IMR-90 (cell line): Measurements from ENCODE around the gene ITK. TPM values are rescaled to one million over a fixed set of nuclear protein-coding genes. Genes with fewer than 3 reads are reported as not detected.

Source experiments
- ATAC-seq: fragments of 200-7000 bp; cut with Tn5 transposase; 2 replicates; pipeline ENCODE4 v1.9.1; 2020; ENCODE audit warnings: low read depth, mild to moderate bottlenecking, moderate library complexity
- BruUV-seq: library from RNA; stranded (reverse); fragments of 400-500 nt; replicated peaks from 2 replicates; lab custom pipeline; 2021; lab: Mats Ljungman, UMichigan
- CTCF ChIA-PET: fragments of 300-600 bp; formaldehyde crosslinking; extraction: SDS; loops from one replicate; lab custom pipeline; 2021; ENCODE audit warnings: antibody characterized with exemption; lab: Yijun Ruan, JAX
- POLR2A ChIA-PET: fragments of 300-600 bp; sonication (Branson Sonifier 250); formaldehyde crosslinking; loops from one replicate; lab custom pipeline; 2022; ENCODE audit warnings: antibody characterized with exemption; ENCODE audit not compliant: unreplicated experiment; lab: Charles Lee
- DNase-seq: peaks from one replicate; pipeline ENCODE4 v3.0.0; 2013
- H2AFZ ChIP-seq: replicated peaks from 2 replicates; pipeline ENCODE3; 2013; ENCODE audit warnings: low read length, mild to moderate bottlenecking; ENCODE audit not compliant: poor library complexity
- H2AK5ac ChIP-seq: 2 replicates; pipeline ENCODE4 v1.6.1; 2013; ENCODE audit warnings: low read depth, low read length, inconsistent platforms
- H2AK9ac ChIP-seq: replicated peaks from 2 replicates; pipeline ENCODE3; 2013; ENCODE audit warnings: mild to moderate bottlenecking, low read depth, low read length, moderate library complexity; ENCODE audit not compliant: poor library complexity
- H2BK120ac ChIP-seq: 2 replicates; pipeline ENCODE4 v1.6.1; 2013; ENCODE audit warnings: low read depth, low read length, inconsistent platforms
- H2BK15ac ChIP-seq: 3 replicates; pipeline ENCODE4 v1.6.1; 2013; ENCODE audit warnings: low read depth, low read length, inconsistent platforms
- H2BK20ac ChIP-seq: 2 replicates; pipeline ENCODE4 v1.6.1; 2013; ENCODE audit warnings: low read depth, mild to moderate bottlenecking, inconsistent platforms, low read length, moderate library complexity
- H2BK5ac ChIP-seq: 2 replicates; pipeline ENCODE4 v1.6.1; 2013; ENCODE audit warnings: mild to moderate bottlenecking, low read depth, low read length, inconsistent platforms; ENCODE audit not compliant: poor library complexity, severe bottlenecking
- H3K14ac ChIP-seq: replicated peaks from 2 replicates; pipeline ENCODE4 v1.6.1; 2013; ENCODE audit warnings: low read depth, low read length, inconsistent platforms
- H3K18ac ChIP-seq: 2 replicates; pipeline ENCODE4 v1.6.1; 2013; ENCODE audit warnings: low read depth, low read length, control low read depth
- H3K23ac ChIP-seq: 2 replicates; pipeline ENCODE4 v1.6.1; 2013; ENCODE audit warnings: low read depth, low read length, inconsistent platforms
- H3K27ac ChIP-seq: 2 replicates; pipeline ENCODE4 v1.5.1; 2013; ENCODE audit warnings: mild to moderate bottlenecking, control low read depth, low read length; ENCODE audit not compliant: insufficient read depth
- H3K27me3 ChIP-seq: 2 replicates; pipeline ENCODE4 v1.6.1; 2013; ENCODE audit warnings: low read length; ENCODE audit not compliant: control insufficient read depth, insufficient read depth
- H3K36me3 ChIP-seq: 2 replicates; pipeline ENCODE4 v1.6.1; 2013; ENCODE audit warnings: low read length, mixed read lengths; ENCODE audit not compliant: control insufficient read depth, insufficient read depth
- H3K4ac ChIP-seq: 2 replicates; pipeline ENCODE4 v1.6.1; 2013; ENCODE audit warnings: low read depth, low read length, inconsistent platforms
- H3K4me1 ChIP-seq: 2 replicates; pipeline ENCODE4 v1.6.1; 2013; ENCODE audit warnings: low read length, mixed read lengths; ENCODE audit not compliant: control insufficient read depth, insufficient read depth
- H3K4me2 ChIP-seq: 2 replicates; pipeline ENCODE4 v1.6.1; 2013; ENCODE audit warnings: low read depth, mild to moderate bottlenecking, control low read depth, low read length, moderate library complexity
- H3K4me3 ChIP-seq: 2 replicates; pipeline ENCODE4 v1.5.1; 2013; ENCODE audit warnings: low read depth, mild to moderate bottlenecking, control low read depth, low read length, moderate library complexity; ENCODE audit not compliant: insufficient read depth
- H3K56ac ChIP-seq: 2 replicates; pipeline ENCODE4 v1.6.1; 2013; ENCODE audit warnings: low read length, inconsistent platforms; ENCODE audit not compliant: insufficient read depth; ENCODE audit errors: extremely low read depth
- H3K79me1 ChIP-seq, 2 experiments: 2 replicates each; pipeline ENCODE4 v1.6.1; 2013; ENCODE audit warnings: low read length in 2 of 2, inconsistent platforms in 1 of 2, low read depth in 1 of 2
- H3K9ac ChIP-seq: 2 replicates; pipeline ENCODE4 v1.6.1; 2013; ENCODE audit warnings: low read depth, low read length, control low read depth
- H3K9me1 ChIP-seq: 2 replicates; pipeline ENCODE4 v1.6.1; 2013; ENCODE audit warnings: low read length, inconsistent platforms; ENCODE audit not compliant: insufficient read depth
- H3K9me3 ChIP-seq: 2 replicates; pipeline ENCODE4 v1.6.1; 2013; ENCODE audit warnings: low read length; ENCODE audit not compliant: control insufficient read depth, insufficient read depth
- H4K20me1 ChIP-seq: 2 replicates; pipeline ENCODE4 v1.6.1; 2013; ENCODE audit warnings: low read length, inconsistent platforms; ENCODE audit not compliant: insufficient read depth
- H4K5ac ChIP-seq: 2 replicates; pipeline ENCODE4 v1.6.1; 2013; ENCODE audit warnings: mild to moderate bottlenecking, low read depth, low read length, control low read depth
- H4K8ac ChIP-seq, 2 experiments: 2 replicates each; pipeline ENCODE4 v1.6.1; 2013; ENCODE audit warnings: low read depth in 2 of 2, low read length in 2 of 2, control low read depth in 1 of 2, inconsistent platforms in 1 of 2
- H4K91ac ChIP-seq: 2 replicates; pipeline ENCODE4 v1.6.1; 2013; ENCODE audit warnings: low read depth, low read length, inconsistent platforms; ENCODE audit not compliant: insufficient read depth
- BHLHE40 ChIP-seq: fragments of 150-350 bp; IDR thresholded peaks from 2 replicates; pipeline ENCODE4 v1.6.1; 2016; ENCODE audit warnings: mild to moderate bottlenecking, low read depth, low read length
- CEBPB ChIP-seq: IDR thresholded peaks from 2 replicates; pipeline ENCODE4 v1.6.1; 2012; ENCODE audit warnings: low read depth, low read length, improper control_type of control experiment
- CHD1 ChIP-seq: IDR thresholded peaks from 2 replicates; pipeline ENCODE4 v1.6.1; 2012; ENCODE audit warnings: low read depth, low read length, improper control_type of control experiment
- MAFK ChIP-seq: IDR thresholded peaks from 2 replicates; pipeline ENCODE4 v1.6.1; 2012; ENCODE audit warnings: low read depth, low read length, improper control_type of control experiment
- RAD21 ChIP-seq: IDR thresholded peaks from 2 replicates; pipeline ENCODE4 v1.6.1; 2012; ENCODE audit warnings: low read length, improper control_type of control experiment
- RCOR1 ChIP-seq: IDR thresholded peaks from 2 replicates; pipeline ENCODE4 v1.6.1; 2012; ENCODE audit warnings: mild to moderate bottlenecking, low read length, improper control_type of control experiment; ENCODE audit not compliant: insufficient replicate concordance
- RFX5 ChIP-seq: IDR thresholded peaks from 2 replicates; pipeline ENCODE4 v1.8.0; 2012; ENCODE audit warnings: low read depth, mild to moderate bottlenecking, low read length, moderate library complexity
- SMC3 ChIP-seq: fragments of 150-350 bp; IDR thresholded peaks from 2 replicates; pipeline ENCODE4 v1.6.1; 2016; ENCODE audit warnings: low read depth, mild to moderate bottlenecking, antibody characterized with exemption, low read length, moderate library complexity
- WGBS, 2 experiments: methylation state at CpG; one replicate each; pipeline versions ENCODE4 v1.1.5 to v1.1.7; 2013; ENCODE audit warnings: missing lambda C conversion rate in 2 of 2; ENCODE audit not compliant: insufficient read length in 1 of 2; ENCODE audit errors: extremely low coverage in 2 of 2; 5-methylcytosine and 5-hydroxymethylcytosine counted together
- dilution Hi-C: fragments of 300-500 bp; cut with HindIII; formaldehyde crosslinking; loops from one replicate; pipeline ENCODE4 v1.14.3; 2018; ENCODE audit warnings: low sequenced_read_pairs; ENCODE audit not compliant: unreplicated experiment
- in situ Hi-C: fragments of 300-500 bp; cut with MboI; formaldehyde crosslinking; loops from 3 replicates; pipeline ENCODE4 v1.14.3; 2019; ENCODE audit warnings: low sequenced_read_pairs, inconsistent platforms, mixed read lengths
- intact Hi-C: fragments of 100-400 bp; cut with micrococcal nuclease; formaldehyde crosslinking; loops from 2 replicates; pipeline ENCODE4 v1.10.0; 2022
- polyA plus RNA-seq, 3 experiments: library from polyadenylated mRNA; depleted of rRNA; stranded (reverse); fragments of >200 nt; gene quantifications; 2 replicates each; pipeline ENCODE4 v1.2.3, GENCODE V29; 2012; ENCODE audit warnings: low replicate concordance in 1 of 3
- total RNA-seq: library from RNA; depleted of rRNA; stranded (reverse); fragments of >200 nt; gene quantifications from 2 replicates; pipeline ENCODE4 v1.2.3, GENCODE V29; 2012
- TF ChIP-seq, protein P1 (sequence below): conservative IDR thresholded peaks from 2 replicates; pipeline ENCODE4 v1.5.1; 2012; ENCODE audit warnings: mild to moderate bottlenecking, low read depth, low read length, improper control_type of control experiment
- TF ChIP-seq, protein P2 (sequence below): fragments of 150-350 bp; IDR thresholded peaks from 2 replicates; pipeline ENCODE4 v1.6.1; 2016; ENCODE audit warnings: low read depth, mild to moderate bottlenecking, low read length, moderate library complexity, borderline replicate concordance

ITK gene
- total and polyA plus RNA-seq, 2 of the 4 experiments (the other 2 are of a cell fraction), result not detected

DNA sequence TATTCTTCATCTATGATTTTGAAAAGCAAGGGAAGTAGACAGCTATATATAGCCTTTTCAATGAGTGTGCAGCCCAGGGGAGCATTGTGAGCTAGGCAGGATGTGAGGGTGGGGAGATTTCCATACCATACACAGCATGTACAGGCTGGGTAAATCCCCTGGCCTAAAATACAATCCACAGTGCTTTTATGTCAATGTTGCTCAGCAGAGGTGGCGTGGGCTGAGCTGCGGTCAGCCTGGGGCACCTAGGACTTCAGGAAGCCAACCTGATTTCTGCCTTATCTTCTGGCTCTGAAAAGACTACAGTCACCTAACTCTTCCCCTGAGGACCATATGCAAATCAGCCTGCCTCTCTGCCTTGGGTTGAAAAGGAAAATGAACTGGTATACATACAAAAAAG is 8.2 kb upstream of the ITK start:
- dilution Hi-C loops, result no loop called here
- CTCF ChIA-PET, result no interaction called here
- no TSS peak for BruUV-seq

More for the DNA sequence above, 8.2 kb upstream of the ITK start:
- H4K20me1 ChIP-seq, result no peaks in the 10 kb centered on the region
- no peak overlapping the region for H3K23ac ChIP-seq
- no peaks in the 10 kb centered on the region for H3K27me3 ChIP-seq
- DNase-seq, result no peak
- no peak overlapping the region for H3K56ac ChIP-seq
- H3K4ac ChIP-seq, result no peak overlapping the region
- no peak overlapping the region for H3K4me3 ChIP-seq
- no peak overlapping the region for H4K8ac ChIP-seq
- H2BK15ac ChIP-seq, result no peak overlapping the region
- H4K91ac ChIP-seq, result no peak overlapping the region
- in situ Hi-C loops (no loop called here), intact Hi-C loops (no loop called here)
- no peak overlapping the region for H2AK5ac ChIP-seq
- no peak overlapping the region for H4K5ac ChIP-seq
- H3K4me2 ChIP-seq, result no peak overlapping the region
- no peaks in the 10 kb centered on the region for H3K9me3 ChIP-seq
- POLR2A ChIA-PET, result no interaction called here
- TF ChIP-seq, protein P1, sequence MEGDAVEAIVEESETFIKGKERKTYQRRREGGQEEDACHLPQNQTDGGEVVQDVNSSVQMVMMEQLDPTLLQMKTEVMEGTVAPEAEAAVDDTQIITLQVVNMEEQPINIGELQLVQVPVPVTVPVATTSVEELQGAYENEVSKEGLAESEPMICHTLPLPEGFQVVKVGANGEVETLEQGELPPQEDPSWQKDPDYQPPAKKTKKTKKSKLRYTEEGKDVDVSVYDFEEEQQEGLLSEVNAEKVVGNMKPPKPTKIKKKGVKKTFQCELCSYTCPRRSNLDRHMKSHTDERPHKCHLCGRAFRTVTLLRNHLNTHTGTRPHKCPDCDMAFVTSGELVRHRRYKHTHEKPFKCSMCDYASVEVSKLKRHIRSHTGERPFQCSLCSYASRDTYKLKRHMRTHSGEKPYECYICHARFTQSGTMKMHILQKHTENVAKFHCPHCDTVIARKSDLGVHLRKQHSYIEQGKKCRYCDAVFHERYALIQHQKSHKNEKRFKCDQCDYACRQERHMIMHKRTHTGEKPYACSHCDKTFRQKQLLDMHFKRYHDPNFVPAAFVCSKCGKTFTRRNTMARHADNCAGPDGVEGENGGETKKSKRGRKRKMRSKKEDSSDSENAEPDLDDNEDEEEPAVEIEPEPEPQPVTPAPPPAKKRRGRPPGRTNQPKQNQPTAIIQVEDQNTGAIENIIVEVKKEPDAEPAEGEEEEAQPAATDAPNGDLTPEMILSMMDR, result no peak
- no peak for TF ChIP-seq RFX5
- no peak for TF ChIP-seq RCOR1
- TF ChIP-seq, protein P2, sequence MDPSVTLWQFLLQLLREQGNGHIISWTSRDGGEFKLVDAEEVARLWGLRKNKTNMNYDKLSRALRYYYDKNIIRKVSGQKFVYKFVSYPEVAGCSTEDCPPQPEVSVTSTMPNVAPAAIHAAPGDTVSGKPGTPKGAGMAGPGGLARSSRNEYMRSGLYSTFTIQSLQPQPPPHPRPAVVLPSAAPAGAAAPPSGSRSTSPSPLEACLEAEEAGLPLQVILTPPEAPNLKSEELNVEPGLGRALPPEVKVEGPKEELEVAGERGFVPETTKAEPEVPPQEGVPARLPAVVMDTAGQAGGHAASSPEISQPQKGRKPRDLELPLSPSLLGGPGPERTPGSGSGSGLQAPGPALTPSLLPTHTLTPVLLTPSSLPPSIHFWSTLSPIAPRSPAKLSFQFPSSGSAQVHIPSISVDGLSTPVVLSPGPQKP, result no peak
- TF ChIP-seq BHLHE40, result no peak
- TF ChIP-seq RAD21, result no peak
- no peak for TF ChIP-seq MAFK
- TF ChIP-seq CEBPB, result no peak
- no peak for TF ChIP-seq CHD1
- no peak for TF ChIP-seq SMC3
- H2BK120ac ChIP-seq, result no peak overlapping the region
- H3K27ac ChIP-seq, result no peak overlapping the region
- H3K36me3 ChIP-seq, result no peaks in the 10 kb centered on the region
- no peak overlapping the region for H2BK5ac ChIP-seq
- no peak overlapping the region for H3K9ac ChIP-seq
- H2AFZ ChIP-seq, result no peak overlapping the region
- H3K14ac ChIP-seq, result no peak overlapping the region
- H3K18ac ChIP-seq, result no peak overlapping the region
- no peak for ATAC-seq
- no CpG with 5 or more reads among the region's 2 CpGs for WGBS, 2 experiments
- no peak overlapping the region for H2BK20ac ChIP-seq
- no peaks in the 10 kb centered on the region for H3K4me1 ChIP-seq
- no peaks in the 10 kb centered on the region for H3K79me1 ChIP-seq
- no peaks in the 10 kb centered on the region for H3K9me1 ChIP-seq
- H2AK9ac ChIP-seq, result no peak overlapping the region
